Liver (tissue), 9 donors: Measurements from ENCODE around the gene STK17B. TPM values are rescaled to one million over a fixed set of nuclear protein-coding genes. Genes with fewer than 3 reads are reported as not detected.

Experiments
- DNase-seq: peaks from one replicate; pipeline ENCODE4 v3.0.0-alpha.2; 2017; ENCODE audit warnings: low spot score
- H3K27ac ChIP-seq, 2 donors: one replicate each; pipeline ENCODE4 v1.7.0; 2013; ENCODE audit warnings: inconsistent platforms in 2 of 2, low read length in 2 of 2, control low read depth in 1 of 2, low read depth in 1 of 2, mild to moderate bottlenecking in 1 of 2
- H3K27me3 ChIP-seq, 4 donors: one replicate each; pipeline versions ENCODE4 v1.6.1 to v1.7.0; 2013; ENCODE audit warnings: low read length in 3 of 4, inconsistent platforms in 1 of 4, mild to moderate bottlenecking in 1 of 4, moderate library complexity in 1 of 4; ENCODE audit not compliant: control insufficient read depth in 4 of 4, insufficient read depth in 4 of 4
- H3K36me3 ChIP-seq, 4 donors: one replicate each; pipeline versions ENCODE4 v1.6.1 to v1.7.0; 2013; ENCODE audit warnings: low read length in 3 of 4, mild to moderate bottlenecking in 3 of 4, low read depth in 1 of 4, moderate library complexity in 1 of 4; ENCODE audit not compliant: control insufficient read depth in 4 of 4, insufficient read depth in 3 of 4
- H3K4me1 ChIP-seq, 4 donors: one replicate each; pipeline versions ENCODE4 v1.6.1 to v1.7.0; 2013; ENCODE audit warnings: low read length in 3 of 4, mild to moderate bottlenecking in 3 of 4, moderate library complexity in 1 of 4; ENCODE audit not compliant: control insufficient read depth in 4 of 4, insufficient read depth in 4 of 4
- H3K4me3 ChIP-seq, 3 donors: one replicate each; pipeline versions ENCODE4 v1.6.1 to v1.7.0; 2013; ENCODE audit warnings: low read length in 3 of 3, control low read depth in 1 of 3, low read depth in 1 of 3, mild to moderate bottlenecking in 1 of 3
- H3K9ac ChIP-seq, 2 donors: one replicate each; pipeline ENCODE4 v1.7.0; 2013; ENCODE audit warnings: low read length in 2 of 2, mild to moderate bottlenecking in 2 of 2, moderate library complexity in 2 of 2, control low read depth in 1 of 2, low read depth in 1 of 2
- H3K9me3 ChIP-seq, 4 donors: one replicate each; pipeline versions ENCODE4 v1.6.1 to v1.7.0; 2013; ENCODE audit warnings: low read length in 3 of 4; ENCODE audit not compliant: control insufficient read depth in 4 of 4
- EGR1 ChIP-seq, 2 donors: IDR thresholded peaks; 2 replicates each; pipeline ENCODE4 v1.6.1; 2016 to 2018; ENCODE audit warnings: antibody characterized with exemption in 2 of 2, low read depth in 2 of 2
- GABPA ChIP-seq, 2 donors: IDR thresholded peaks in 1 of 2; conservative IDR thresholded peaks in 1 of 2; 2 replicates each; pipeline ENCODE4 v1.6.1; 2016; ENCODE audit warnings: antibody characterized with exemption in 2 of 2, mild to moderate bottlenecking in 1 of 2, moderate library complexity in 1 of 2
- HNF4A ChIP-seq, 2 donors: conservative IDR thresholded peaks; 2 replicates each; pipeline ENCODE4 v1.6.1; 2016; ENCODE audit warnings: antibody characterized with exemption in 2 of 2, mild to moderate bottlenecking in 2 of 2
- HNF4G ChIP-seq: IDR thresholded peaks from 2 replicates; pipeline ENCODE4 v1.6.1; 2016; ENCODE audit warnings: antibody characterized with exemption
- RAD21 ChIP-seq, 2 donors: IDR thresholded peaks; 2 replicates each; pipeline ENCODE4 v1.6.1; 2016; ENCODE audit warnings: antibody characterized with exemption in 2 of 2, mild to moderate bottlenecking in 2 of 2
- RXRA ChIP-seq, 2 donors: IDR thresholded peaks; 2 replicates each; pipeline ENCODE4 v1.6.1; 2017 to 2018; ENCODE audit warnings: antibody characterized with exemption in 2 of 2, mild to moderate bottlenecking in 1 of 2
- SP1 ChIP-seq: IDR thresholded peaks from 2 replicates; pipeline ENCODE4 v1.6.1; 2018; ENCODE audit warnings: antibody characterized with exemption, mild to moderate bottlenecking
- TAF1 ChIP-seq: conservative IDR thresholded peaks from 2 replicates; pipeline ENCODE4 v1.6.1; 2016; ENCODE audit warnings: antibody characterized with exemption, mild to moderate bottlenecking
- YY1 ChIP-seq: IDR thresholded peaks from 2 replicates; pipeline ENCODE4 v1.6.1; 2016; ENCODE audit warnings: antibody characterized with exemption, mild to moderate bottlenecking
- WGBS: extraction: QIAGEN DNeasy Blood & Tissue Kit; methylation state at CpG from one replicate; pipeline ENCODE4 v1.1.7; 2013; 5-methylcytosine and 5-hydroxymethylcytosine counted together
- polyA plus RNA-seq, 2 donors: library from polyadenylated mRNA; stranded (reverse) in 1 of 2; unstranded in 1 of 2; fragments of 200-250 nt in 1 of 2; fragments of >200 nt in 1 of 2; fragmentation: Nextera tagmentation in 1 of 2; extraction: Ambion mirVana in 1 of 2; gene quantifications; one replicate each; pipeline versions ENCODE4 v1.2.1 to v1.2.3, GENCODE V29; 2013 to 2015
- total RNA-seq, 2 donors: library from RNA; depleted of rRNA; stranded (reverse); fragments of >200 nt; gene quantifications; one replicate each; pipeline ENCODE4 v1.2.3, GENCODE V29; 2014
- TF ChIP-seq, protein P1 (sequence below): fragments of 150-350 bp; IDR thresholded peaks from 2 replicates; pipeline ENCODE4 v1.5.1; 2017; ENCODE audit warnings: improper control_type of control experiment, low read depth, low read length; ENCODE audit not compliant: missing input control
- TF ChIP-seq, protein P2 (sequence below): IDR thresholded peaks from 2 replicates; pipeline ENCODE4 v1.6.1; 2016; ENCODE audit warnings: antibody characterized with exemption, mild to moderate bottlenecking
- TF ChIP-seq, protein P3 (sequence below): IDR thresholded peaks from 2 replicates; pipeline ENCODE4 v1.6.1; 2016; ENCODE audit warnings: antibody characterized with exemption
- TF ChIP-seq, protein P4 (sequence below): IDR thresholded peaks from 2 replicates; pipeline ENCODE4 v1.6.1; 2016; ENCODE audit warnings: antibody characterized with exemption
- TF ChIP-seq, protein P5 (sequence below): IDR thresholded peaks from 2 replicates; pipeline ENCODE4 v1.6.1; 2016; ENCODE audit warnings: antibody characterized with exemption
- donor health status: healthy.
- donor health status: healthy.
- donor health status: healthy.
- donor health status: healthy.
- donor health status: healthy.

Gene STK17B
- total and polyA plus RNA-seq, 4 donors = 1.0 to 21.8 (median 4.6) TPM

DNA sequence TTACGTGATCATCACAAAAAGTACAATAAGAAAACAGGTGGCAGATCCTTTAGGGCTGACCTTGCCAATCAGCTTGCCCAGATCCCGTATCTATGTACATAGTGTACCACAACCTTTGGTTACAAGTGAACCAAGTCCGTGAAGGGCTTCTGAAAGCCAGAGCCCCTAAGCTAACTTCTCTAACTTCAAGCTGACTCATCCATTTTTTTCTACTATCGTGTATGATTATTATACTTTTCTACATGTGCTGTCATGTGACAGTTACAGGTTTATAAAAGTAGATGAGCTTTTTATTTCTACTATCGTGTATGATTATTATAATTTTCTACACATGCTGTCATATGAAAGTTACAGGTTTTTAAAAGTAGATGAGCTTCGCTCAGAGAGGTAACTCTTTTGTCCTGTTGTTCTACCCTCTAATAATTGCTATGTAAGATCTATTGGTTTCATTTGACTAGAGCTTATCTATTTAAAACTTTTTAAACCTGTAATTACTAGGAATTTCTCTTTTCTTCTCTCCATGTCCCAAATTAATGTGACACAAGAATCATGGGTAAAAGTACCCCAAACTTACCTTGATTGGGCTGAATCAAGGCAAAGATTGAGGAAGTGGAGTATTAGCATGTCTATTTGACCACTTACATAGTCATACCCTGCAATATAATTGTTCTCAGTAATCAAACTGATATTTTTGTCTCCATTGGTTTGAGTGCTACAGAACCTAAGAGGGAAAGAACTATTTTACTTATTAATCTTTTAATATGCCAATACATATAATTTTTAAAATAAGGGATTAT, 73.3 kb downstream of the STK17B start:
- 83% methylated on average over 6 of the region's 6 CpGs for WGBS
- Histone ChIP-seq H3K9me3 (no peaks in the 10 kb centered on the region), H3K36me3 (no peaks in the 10 kb centered on the region), H3K4me1 (no peaks in the 10 kb centered on the region), H3K4me3 (no peak overlapping the region), H3K27me3 (no peaks in the 10 kb centered on the region), H3K9ac (no peak overlapping the region), H3K27ac (no peak overlapping the region)
- no peak for DNase-seq
- TF ChIP-seq RAD21 (IDR thresholded peaks at IDR 0.05) (no peak), YY1 (no peak), TAF1 (no peak), HNF4A (conservative IDR thresholded peaks at IDR 0.05) (no peak), RXRA (IDR thresholded peaks at IDR 0.05) (no peak)
- TF ChIP-seq, protein P1, sequence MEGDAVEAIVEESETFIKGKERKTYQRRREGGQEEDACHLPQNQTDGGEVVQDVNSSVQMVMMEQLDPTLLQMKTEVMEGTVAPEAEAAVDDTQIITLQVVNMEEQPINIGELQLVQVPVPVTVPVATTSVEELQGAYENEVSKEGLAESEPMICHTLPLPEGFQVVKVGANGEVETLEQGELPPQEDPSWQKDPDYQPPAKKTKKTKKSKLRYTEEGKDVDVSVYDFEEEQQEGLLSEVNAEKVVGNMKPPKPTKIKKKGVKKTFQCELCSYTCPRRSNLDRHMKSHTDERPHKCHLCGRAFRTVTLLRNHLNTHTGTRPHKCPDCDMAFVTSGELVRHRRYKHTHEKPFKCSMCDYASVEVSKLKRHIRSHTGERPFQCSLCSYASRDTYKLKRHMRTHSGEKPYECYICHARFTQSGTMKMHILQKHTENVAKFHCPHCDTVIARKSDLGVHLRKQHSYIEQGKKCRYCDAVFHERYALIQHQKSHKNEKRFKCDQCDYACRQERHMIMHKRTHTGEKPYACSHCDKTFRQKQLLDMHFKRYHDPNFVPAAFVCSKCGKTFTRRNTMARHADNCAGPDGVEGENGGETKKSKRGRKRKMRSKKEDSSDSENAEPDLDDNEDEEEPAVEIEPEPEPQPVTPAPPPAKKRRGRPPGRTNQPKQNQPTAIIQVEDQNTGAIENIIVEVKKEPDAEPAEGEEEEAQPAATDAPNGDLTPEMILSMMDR = no peak
- TF ChIP-seq, protein P2, sequence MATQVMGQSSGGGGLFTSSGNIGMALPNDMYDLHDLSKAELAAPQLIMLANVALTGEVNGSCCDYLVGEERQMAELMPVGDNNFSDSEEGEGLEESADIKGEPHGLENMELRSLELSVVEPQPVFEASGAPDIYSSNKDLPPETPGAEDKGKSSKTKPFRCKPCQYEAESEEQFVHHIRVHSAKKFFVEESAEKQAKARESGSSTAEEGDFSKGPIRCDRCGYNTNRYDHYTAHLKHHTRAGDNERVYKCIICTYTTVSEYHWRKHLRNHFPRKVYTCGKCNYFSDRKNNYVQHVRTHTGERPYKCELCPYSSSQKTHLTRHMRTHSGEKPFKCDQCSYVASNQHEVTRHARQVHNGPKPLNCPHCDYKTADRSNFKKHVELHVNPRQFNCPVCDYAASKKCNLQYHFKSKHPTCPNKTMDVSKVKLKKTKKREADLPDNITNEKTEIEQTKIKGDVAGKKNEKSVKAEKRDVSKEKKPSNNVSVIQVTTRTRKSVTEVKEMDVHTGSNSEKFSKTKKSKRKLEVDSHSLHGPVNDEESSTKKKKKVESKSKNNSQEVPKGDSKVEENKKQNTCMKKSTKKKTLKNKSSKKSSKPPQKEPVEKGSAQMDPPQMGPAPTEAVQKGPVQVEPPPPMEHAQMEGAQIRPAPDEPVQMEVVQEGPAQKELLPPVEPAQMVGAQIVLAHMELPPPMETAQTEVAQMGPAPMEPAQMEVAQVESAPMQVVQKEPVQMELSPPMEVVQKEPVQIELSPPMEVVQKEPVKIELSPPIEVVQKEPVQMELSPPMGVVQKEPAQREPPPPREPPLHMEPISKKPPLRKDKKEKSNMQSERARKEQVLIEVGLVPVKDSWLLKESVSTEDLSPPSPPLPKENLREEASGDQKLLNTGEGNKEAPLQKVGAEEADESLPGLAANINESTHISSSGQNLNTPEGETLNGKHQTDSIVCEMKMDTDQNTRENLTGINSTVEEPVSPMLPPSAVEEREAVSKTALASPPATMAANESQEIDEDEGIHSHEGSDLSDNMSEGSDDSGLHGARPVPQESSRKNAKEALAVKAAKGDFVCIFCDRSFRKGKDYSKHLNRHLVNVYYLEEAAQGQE = no peak
- TF ChIP-seq, protein P3, sequence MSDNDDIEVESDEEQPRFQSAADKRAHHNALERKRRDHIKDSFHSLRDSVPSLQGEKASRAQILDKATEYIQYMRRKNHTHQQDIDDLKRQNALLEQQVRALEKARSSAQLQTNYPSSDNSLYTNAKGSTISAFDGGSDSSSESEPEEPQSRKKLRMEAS = no peak
- TF ChIP-seq, protein P4, sequence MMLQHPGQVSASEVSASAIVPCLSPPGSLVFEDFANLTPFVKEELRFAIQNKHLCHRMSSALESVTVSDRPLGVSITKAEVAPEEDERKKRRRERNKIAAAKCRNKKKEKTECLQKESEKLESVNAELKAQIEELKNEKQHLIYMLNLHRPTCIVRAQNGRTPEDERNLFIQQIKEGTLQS = no peak
- TF ChIP-seq, protein P5, sequence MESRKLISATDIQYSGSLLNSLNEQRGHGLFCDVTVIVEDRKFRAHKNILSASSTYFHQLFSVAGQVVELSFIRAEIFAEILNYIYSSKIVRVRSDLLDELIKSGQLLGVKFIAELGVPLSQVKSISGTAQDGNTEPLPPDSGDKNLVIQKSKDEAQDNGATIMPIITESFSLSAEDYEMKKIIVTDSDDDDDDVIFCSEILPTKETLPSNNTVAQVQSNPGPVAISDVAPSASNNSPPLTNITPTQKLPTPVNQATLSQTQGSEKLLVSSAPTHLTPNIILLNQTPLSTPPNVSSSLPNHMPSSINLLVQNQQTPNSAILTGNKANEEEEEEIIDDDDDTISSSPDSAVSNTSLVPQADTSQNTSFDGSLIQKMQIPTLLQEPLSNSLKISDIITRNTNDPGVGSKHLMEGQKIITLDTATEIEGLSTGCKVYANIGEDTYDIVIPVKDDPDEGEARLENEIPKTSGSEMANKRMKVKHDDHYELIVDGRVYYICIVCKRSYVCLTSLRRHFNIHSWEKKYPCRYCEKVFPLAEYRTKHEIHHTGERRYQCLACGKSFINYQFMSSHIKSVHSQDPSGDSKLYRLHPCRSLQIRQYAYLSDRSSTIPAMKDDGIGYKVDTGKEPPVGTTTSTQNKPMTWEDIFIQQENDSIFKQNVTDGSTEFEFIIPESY = no peak

DNA sequence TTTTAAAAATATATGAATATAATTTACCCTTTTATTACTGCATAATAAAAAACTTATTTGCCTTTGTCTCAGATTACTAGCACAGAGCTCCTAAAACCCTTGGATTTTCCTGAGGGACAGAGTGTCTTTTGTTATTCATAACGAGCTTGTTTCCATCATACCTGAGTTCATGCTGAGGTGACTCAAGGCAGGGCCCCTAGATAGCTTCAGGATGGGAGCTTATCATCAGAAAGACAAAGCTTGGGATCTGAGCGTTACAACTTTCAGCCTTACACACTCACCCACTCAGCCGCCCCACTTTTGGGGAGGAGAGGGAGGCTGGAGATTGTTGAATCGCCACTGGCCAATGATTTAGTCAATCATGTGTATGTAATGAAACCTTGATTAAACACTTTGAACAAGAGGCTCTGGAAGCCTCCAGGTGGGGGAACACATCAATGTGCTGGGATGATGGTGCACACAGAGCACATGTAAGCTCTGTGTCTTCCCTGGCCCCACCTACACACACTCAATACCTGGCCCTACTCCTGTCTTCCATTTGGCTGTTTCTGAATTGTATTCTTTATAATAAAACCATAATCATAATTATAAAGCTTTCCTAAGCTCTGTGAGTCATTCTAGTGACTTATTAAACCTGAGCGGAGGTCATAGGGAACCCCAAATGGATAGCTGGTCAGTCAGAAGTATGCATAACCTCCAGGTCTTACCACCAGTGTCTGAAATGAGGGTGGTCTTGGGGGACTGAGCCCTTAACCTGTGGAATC, 74.2 kb downstream of the STK17B start:
- Histone ChIP-seq H3K9ac (no peak overlapping the region), H3K27me3 (no peaks in the 10 kb centered on the region), H3K9me3 (no peaks in the 10 kb centered on the region), H3K4me3 (no peak overlapping the region), H3K36me3 (no peaks in the 10 kb centered on the region), H3K4me1 (no peaks in the 10 kb centered on the region), H3K27ac (no peak overlapping the region)
- no peak for DNase-seq
- TF ChIP-seq, protein P5 = no peak
- TF ChIP-seq HNF4G (no peak), GABPA (IDR thresholded peaks at IDR 0.05 in 1 of 2, conservative IDR thresholded peaks at IDR 0.05 in 1 of 2) (no peak), EGR1 (IDR thresholded peaks at IDR 0.05; ENCODE audit: low read depth in 2 of 2) (no peak), HNF4A (conservative IDR thresholded peaks at IDR 0.05) (no peak), SP1 (no peak), RXRA (IDR thresholded peaks at IDR 0.05) (no peak), TAF1 (no peak)
- TF ChIP-seq, protein P1 = no peak
- 67% methylated on average over 5 of the region's 5 CpGs for WGBS
